ENCODE results near the gene ZDHHC18.

DNA sequence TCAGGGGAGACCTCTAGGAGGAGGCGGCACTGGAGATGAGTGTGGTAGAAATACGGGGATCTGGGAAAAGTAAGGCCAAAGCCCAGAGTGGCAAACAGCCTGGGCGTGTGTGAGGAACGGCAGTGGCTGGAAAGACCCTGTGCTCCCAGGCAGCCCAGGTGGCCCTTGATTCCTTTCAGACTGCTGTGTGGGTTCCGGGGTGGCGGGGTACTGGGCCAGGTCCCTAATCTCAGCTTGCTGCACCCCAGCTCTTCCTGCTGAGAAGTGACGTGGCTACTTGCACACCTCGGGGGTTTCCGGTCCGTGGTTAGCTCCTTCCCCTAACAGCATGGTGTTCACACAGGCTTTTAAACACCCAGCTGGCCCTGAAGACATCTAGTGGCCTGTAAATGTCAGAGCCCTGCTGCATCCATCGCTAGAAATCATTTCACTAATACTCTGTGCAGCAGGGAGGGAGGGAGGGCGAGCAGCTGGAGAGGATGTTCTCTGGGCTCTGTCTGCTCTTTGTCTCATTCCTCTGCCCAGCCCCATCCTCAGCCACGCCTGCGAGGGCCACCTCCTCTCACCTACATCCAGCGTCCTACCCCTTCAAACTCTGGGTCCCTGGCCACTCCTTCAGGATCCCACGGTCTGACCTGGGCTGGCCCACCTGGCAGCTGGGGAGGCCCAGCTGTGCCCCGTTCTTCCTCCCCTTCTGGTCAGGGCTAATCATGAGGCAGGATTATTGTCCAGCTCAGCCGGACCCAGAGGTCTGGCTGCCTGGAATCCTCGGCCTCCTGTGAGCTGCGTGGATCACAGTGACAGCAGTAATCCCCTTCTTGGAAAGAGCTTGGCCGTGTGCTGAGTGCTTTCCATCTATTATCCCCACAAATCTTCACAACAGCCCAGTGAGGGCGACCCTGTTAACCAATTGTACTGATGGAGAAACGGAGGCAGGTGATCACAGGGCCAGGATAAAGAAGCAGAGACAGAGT lies 7.2 kb downstream of the ZDHHC18 start:
- TF ChIP-seq GATA2 (IDR thresholded peaks at IDR 0.05; ENCODE audit: low read depth, low read length), result no peak
- TF ChIP-seq GATA3 (IDR thresholded peaks at IDR 0.05; ENCODE audit: low read depth, low read length), result no peak
